Stimulated activated naive CD8-positive, alpha-beta T cell treated with anti-CD3 and anti-CD28 coated beads, Interleukin-15, Interleukin-2, amounts not matched to agents 100 ng/mL and 50 ng/mL, for 24 hours (primary cell): ENCODE results near the gene DPP10.
"Not testable (repeated sequence)": the region's sequence is repeated elsewhere in the genome, so short reads cannot be mapped to it uniquely, and the experiment has no call there.

Experiments used
- H3K27ac Mint-ChIP-seq: one replicate; pipeline ENCODE4 v1.8.0; 2021; ENCODE audit warnings: mild to moderate bottlenecking, mixed read lengths
- H3K27me3 Mint-ChIP-seq: one replicate; pipeline ENCODE4 v1.8.0; 2021; ENCODE audit warnings: mixed read lengths
- H3K36me3 Mint-ChIP-seq: one replicate; pipeline ENCODE4 v1.8.0; 2021; ENCODE audit warnings: low read depth, mixed read lengths
- H3K4me1 Mint-ChIP-seq: one replicate; pipeline ENCODE4 v1.8.0; 2021; ENCODE audit warnings: low read depth, mixed read lengths
- H3K4me3 Mint-ChIP-seq: one replicate; pipeline ENCODE4 v1.8.0; 2021; ENCODE audit warnings: mild to moderate bottlenecking, mixed read lengths
- H3K9me3 Mint-ChIP-seq: one replicate; pipeline ENCODE4 v1.8.0; 2021; ENCODE audit warnings: mixed read lengths

DPP10 gene

GRCh38 chr2:114442510-114442909 lies at the start of gene DPP10:
Gene DPP10 (plus strand): TSS chr2:114442641.
- H3K9me3 Mint-ChIP-seq = no peaks in the 10 kb centered on the region
- no peaks in the 10 kb centered on the region for H3K36me3 Mint-ChIP-seq

GRCh38 chr2:114400890-114401289 lies 41.6 kb upstream of the DPP10 start:
- no peak overlapping the region for H3K27ac Mint-ChIP-seq
- H3K4me3 Mint-ChIP-seq = no peak overlapping the region
- H3K9me3 Mint-ChIP-seq = no peaks in the 10 kb centered on the region

More at GRCh38 chr2:114442510-114442909, at the start of gene DPP10:
- Mint-ChIP-seq H3K27me3 (no peaks in the 10 kb centered on the region), H3K4me1 (no peaks in the 10 kb centered on the region), H3K27ac (no peak within 1 kb of the TSS), H3K4me3 (no peak within 1 kb of the TSS)

GRCh38 chr2:114405247-114406116 lies 37.0 kb upstream of the DPP10 start:
- H3K36me3 Mint-ChIP-seq = no peaks in the 10 kb centered on the region
- no peak overlapping the region for H3K4me3 Mint-ChIP-seq
- no peak overlapping the region for H3K27ac Mint-ChIP-seq
- H3K9me3 Mint-ChIP-seq = peaks cover 6% of the 10 kb centered on the region
- H3K27me3 Mint-ChIP-seq = no peaks in the 10 kb centered on the region
- H3K4me1 Mint-ChIP-seq = no peaks in the 10 kb centered on the region

More at GRCh38 chr2:114400890-114401289, 41.6 kb upstream of the DPP10 start:
- Mint-ChIP-seq H3K4me1 (no peaks in the 10 kb centered on the region), H3K27me3 (no peaks in the 10 kb centered on the region), H3K36me3 (no peaks in the 10 kb centered on the region)

- no peaks in the 10 kb centered on the region for H3K27me3 Mint-ChIP-seq
- H3K4me3 Mint-ChIP-seq = no peak overlapping the region
- no peaks in the 10 kb centered on the region for H3K4me1 Mint-ChIP-seq
- no peaks in the 10 kb centered on the region for H3K36me3 Mint-ChIP-seq
- peaks cover 13% of the 10 kb centered on the region for H3K9me3 Mint-ChIP-seq
- H3K27ac Mint-ChIP-seq = no peak overlapping the region
These were observed 36.1 kb upstream of the DPP10 start for GRCh38 chr2:114406347-114406746.

- H3K27me3 Mint-ChIP-seq, H3K4me1 Mint-ChIP-seq, H3K36me3 Mint-ChIP-seq, H3K4me3 Mint-ChIP-seq, H3K27ac Mint-ChIP-seq: not testable (repeated sequence)
- peaks cover 13% of the 10 kb centered on the region for H3K9me3 Mint-ChIP-seq
These were observed 35.1 kb upstream of the DPP10 start for GRCh38 chr2:114407353-114407752.

- no peaks in the 10 kb centered on the region for H3K9me3 Mint-ChIP-seq
- no peak overlapping the region for H3K27ac Mint-ChIP-seq
- no peaks in the 10 kb centered on the region for H3K27me3 Mint-ChIP-seq
- H3K4me1 Mint-ChIP-seq = no peaks in the 10 kb centered on the region
- no peaks in the 10 kb centered on the region for H3K36me3 Mint-ChIP-seq
- no peak overlapping the region for H3K4me3 Mint-ChIP-seq
These were observed 20.7 kb upstream of the DPP10 start for GRCh38 chr2:114421781-114422180.

- H3K9me3 Mint-ChIP-seq = no peaks in the 10 kb centered on the region
These were observed 17.7 kb upstream of the DPP10 start for GRCh38 chr2:114424699-114425098.

GRCh38 chr2:114426756-114427155 lies 15.7 kb upstream of the DPP10 start:
- Mint-ChIP-seq H3K27ac (no peak overlapping the region), H3K4me1 (no peaks in the 10 kb centered on the region), H3K36me3 (no peaks in the 10 kb centered on the region), H3K9me3 (no peaks in the 10 kb centered on the region), H3K4me3 (no peak overlapping the region), H3K27me3 (no peaks in the 10 kb centered on the region)

More at GRCh38 chr2:114424699-114425098, 17.7 kb upstream of the DPP10 start:
- no peaks in the 10 kb centered on the region for H3K4me1 Mint-ChIP-seq
- H3K36me3 Mint-ChIP-seq = no peaks in the 10 kb centered on the region
- H3K27me3 Mint-ChIP-seq = no peaks in the 10 kb centered on the region
- no peak overlapping the region for H3K4me3 Mint-ChIP-seq
- H3K27ac Mint-ChIP-seq = no peak overlapping the region

- Mint-ChIP-seq H3K9me3 (no peaks in the 10 kb centered on the region), H3K27me3 (no peaks in the 10 kb centered on the region), H3K27ac (no peak overlapping the region), H3K4me1 (no peaks in the 10 kb centered on the region), H3K4me3 (no peak overlapping the region), H3K36me3 (no peaks in the 10 kb centered on the region)
These were observed 6.1 kb upstream of the DPP10 start for GRCh38 chr2:114436329-114436728.

- no peak overlapping the region for H3K27ac Mint-ChIP-seq
- no peaks in the 10 kb centered on the region for H3K9me3 Mint-ChIP-seq
- no peak overlapping the region for H3K4me3 Mint-ChIP-seq
- no peaks in the 10 kb centered on the region for H3K27me3 Mint-ChIP-seq
- no peaks in the 10 kb centered on the region for H3K4me1 Mint-ChIP-seq
- H3K36me3 Mint-ChIP-seq = no peaks in the 10 kb centered on the region
These were observed 4.1 kb downstream of the DPP10 start for GRCh38 chr2:114446571-114446970.

GRCh38 chr2:114450639-114451038 lies 8.2 kb downstream of the DPP10 start:
- Mint-ChIP-seq H3K27me3 (no peaks in the 10 kb centered on the region), H3K4me3 (no peak overlapping the region), H3K4me1 (no peaks in the 10 kb centered on the region)

GRCh38 chr2:114456566-114456965 lies 14.1 kb downstream of the DPP10 start:
- H3K27ac Mint-ChIP-seq = no peak overlapping the region
- H3K36me3 Mint-ChIP-seq = no peaks in the 10 kb centered on the region
- peaks cover 4% of the 10 kb centered on the region for H3K9me3 Mint-ChIP-seq
- H3K4me3 Mint-ChIP-seq = no peak overlapping the region
- no peaks in the 10 kb centered on the region for H3K27me3 Mint-ChIP-seq
- H3K4me1 Mint-ChIP-seq = no peaks in the 10 kb centered on the region

More at GRCh38 chr2:114450639-114451038, 8.2 kb downstream of the DPP10 start:
- Mint-ChIP-seq H3K36me3 (no peaks in the 10 kb centered on the region), H3K27ac (no peak overlapping the region), H3K9me3 (peaks cover 4% of the 10 kb centered on the region)

- no peak overlapping the region for H3K27ac Mint-ChIP-seq
- H3K9me3 Mint-ChIP-seq = peaks cover 2% of the 10 kb centered on the region
- no peaks in the 10 kb centered on the region for H3K4me1 Mint-ChIP-seq
- no peak overlapping the region for H3K4me3 Mint-ChIP-seq
- no peaks in the 10 kb centered on the region for H3K36me3 Mint-ChIP-seq
- H3K27me3 Mint-ChIP-seq = no peaks in the 10 kb centered on the region
These were observed 15.5 kb downstream of the DPP10 start for GRCh38 chr2:114457956-114458355.

GRCh38 chr2:114461116-114461515 lies 18.7 kb downstream of the DPP10 start:
- Mint-ChIP-seq H3K9me3 (no peaks in the 10 kb centered on the region), H3K4me1 (no peaks in the 10 kb centered on the region), H3K4me3 (no peak overlapping the region), H3K36me3 (no peaks in the 10 kb centered on the region), H3K27ac (no peak overlapping the region), H3K27me3 (no peaks in the 10 kb centered on the region)

GRCh38 chr2:114464961-114465706 lies 22.7 kb downstream of the DPP10 start:
- H3K9me3 Mint-ChIP-seq = no peaks in the 10 kb centered on the region
- H3K27me3 Mint-ChIP-seq = peaks cover 3% of the 10 kb centered on the region
- no peak overlapping the region for H3K27ac Mint-ChIP-seq
- no peaks in the 10 kb centered on the region for H3K4me1 Mint-ChIP-seq
- H3K4me3 Mint-ChIP-seq = no peak overlapping the region
- no peaks in the 10 kb centered on the region for H3K36me3 Mint-ChIP-seq
